GM12873 (cell line): ENCODE measurements around the gene FBLIM1.

Source experiments
- TF ChIP-seq, protein P1 (sequence below): IDR thresholded peaks from 2 replicates; pipeline ENCODE4 v1.5.1; 2012; ENCODE audit warnings: low read depth, mild to moderate bottlenecking, moderate library complexity, low read length, control low read depth; ENCODE audit not compliant: insufficient read depth; ENCODE audit errors: missing control alignments

FBLIM1 gene

DNA sequence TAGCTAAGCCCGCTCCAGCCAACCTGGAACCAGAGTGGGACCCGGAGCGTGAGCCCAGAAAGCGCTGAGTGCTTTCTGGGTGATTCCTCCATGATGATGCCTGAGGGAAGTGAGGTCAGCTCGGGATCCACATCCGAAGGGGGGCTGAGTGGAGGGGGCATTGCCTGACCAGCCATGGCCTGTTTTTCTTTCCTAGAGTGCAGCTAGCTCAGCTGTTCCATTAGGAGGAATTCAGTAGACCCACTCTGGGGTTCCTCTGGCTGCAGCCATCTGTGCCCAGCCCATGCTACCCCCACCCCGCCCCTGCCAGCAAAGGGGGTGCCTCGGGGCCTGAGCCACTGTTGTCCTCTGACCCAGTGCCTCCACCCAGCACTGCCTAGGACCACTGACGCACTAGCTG lies 32.1 kb upstream of the FBLIM1 start:
- TF ChIP-seq, protein P1, sequence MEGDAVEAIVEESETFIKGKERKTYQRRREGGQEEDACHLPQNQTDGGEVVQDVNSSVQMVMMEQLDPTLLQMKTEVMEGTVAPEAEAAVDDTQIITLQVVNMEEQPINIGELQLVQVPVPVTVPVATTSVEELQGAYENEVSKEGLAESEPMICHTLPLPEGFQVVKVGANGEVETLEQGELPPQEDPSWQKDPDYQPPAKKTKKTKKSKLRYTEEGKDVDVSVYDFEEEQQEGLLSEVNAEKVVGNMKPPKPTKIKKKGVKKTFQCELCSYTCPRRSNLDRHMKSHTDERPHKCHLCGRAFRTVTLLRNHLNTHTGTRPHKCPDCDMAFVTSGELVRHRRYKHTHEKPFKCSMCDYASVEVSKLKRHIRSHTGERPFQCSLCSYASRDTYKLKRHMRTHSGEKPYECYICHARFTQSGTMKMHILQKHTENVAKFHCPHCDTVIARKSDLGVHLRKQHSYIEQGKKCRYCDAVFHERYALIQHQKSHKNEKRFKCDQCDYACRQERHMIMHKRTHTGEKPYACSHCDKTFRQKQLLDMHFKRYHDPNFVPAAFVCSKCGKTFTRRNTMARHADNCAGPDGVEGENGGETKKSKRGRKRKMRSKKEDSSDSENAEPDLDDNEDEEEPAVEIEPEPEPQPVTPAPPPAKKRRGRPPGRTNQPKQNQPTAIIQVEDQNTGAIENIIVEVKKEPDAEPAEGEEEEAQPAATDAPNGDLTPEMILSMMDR, result no peak

DNA sequence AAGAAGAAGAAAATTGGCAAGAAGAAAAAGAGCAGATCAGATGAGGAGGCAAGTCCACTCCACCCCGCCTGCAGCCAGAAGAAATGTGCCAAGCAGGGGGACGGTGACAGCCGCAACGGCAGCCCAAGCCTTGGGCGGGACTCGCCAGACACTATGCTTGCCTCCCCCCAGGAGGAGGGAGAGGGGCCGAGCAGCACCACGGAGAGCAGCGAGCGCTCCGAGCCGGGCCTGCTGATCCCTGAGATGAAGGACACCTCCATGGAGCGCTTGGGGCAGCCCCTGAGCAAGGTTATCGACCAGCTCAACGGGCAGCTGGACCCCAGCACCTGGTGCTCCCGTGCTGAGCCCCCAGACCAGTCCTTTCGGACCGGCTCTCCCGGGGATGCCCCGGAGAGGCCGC lies 31.6 kb upstream of the FBLIM1 start:
- TF ChIP-seq, protein P1, result no peak

DNA sequence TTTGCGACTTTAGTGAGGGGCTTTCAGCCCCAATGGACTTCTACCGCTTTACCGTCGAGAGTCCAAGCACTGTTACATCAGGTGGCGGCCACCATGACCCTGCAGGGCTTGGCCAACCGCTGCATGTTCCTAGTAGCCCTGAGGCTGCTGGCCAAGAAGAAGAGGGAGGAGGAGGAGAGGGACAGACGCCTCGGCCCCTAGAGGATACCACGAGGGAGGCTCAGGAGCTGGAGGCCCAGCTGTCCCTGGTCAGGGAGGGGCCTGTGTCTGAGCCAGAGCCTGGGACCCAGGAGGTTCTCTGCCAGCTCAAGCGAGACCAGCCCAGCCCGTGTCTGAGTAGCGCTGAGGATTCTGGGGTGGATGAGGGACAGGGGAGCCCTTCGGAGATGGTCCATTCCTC lies 31.2 kb upstream of the FBLIM1 start:
- TF ChIP-seq, protein P1, result no peak

DNA sequence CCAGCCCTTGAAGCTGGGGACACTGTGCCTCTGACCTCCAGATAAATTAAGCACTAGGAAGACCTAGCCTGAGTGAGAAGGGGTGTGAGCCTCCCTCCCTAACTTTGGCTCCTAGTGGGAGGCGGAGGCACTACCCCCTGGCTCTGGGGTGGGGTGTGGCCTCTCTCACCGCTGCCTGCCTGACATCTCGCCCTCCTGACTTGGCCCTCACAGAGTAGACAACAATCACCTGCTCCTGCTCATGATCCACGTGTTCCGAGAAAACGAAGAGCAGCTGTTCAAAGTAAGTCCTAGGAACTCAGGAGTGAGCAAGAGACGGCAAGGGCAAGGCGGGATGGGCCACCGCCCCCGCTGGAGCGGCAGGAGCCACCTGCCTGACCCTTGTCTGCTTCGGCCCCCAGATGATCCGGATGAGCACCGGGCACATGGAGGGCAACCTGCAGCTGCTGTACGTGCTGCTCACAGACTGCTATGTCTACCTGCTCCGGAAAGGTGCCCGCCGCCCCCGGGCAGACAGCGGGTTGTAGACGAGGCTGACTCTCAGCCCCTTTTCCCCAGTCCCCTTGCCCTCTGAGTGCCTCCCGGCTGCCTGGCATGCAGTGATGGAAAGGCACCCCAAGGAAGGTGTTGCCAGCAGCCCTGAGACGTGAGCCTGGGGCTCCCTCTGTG lies 30.6 kb upstream of the FBLIM1 start:
- TF ChIP-seq, protein P1, result no peak

DNA sequence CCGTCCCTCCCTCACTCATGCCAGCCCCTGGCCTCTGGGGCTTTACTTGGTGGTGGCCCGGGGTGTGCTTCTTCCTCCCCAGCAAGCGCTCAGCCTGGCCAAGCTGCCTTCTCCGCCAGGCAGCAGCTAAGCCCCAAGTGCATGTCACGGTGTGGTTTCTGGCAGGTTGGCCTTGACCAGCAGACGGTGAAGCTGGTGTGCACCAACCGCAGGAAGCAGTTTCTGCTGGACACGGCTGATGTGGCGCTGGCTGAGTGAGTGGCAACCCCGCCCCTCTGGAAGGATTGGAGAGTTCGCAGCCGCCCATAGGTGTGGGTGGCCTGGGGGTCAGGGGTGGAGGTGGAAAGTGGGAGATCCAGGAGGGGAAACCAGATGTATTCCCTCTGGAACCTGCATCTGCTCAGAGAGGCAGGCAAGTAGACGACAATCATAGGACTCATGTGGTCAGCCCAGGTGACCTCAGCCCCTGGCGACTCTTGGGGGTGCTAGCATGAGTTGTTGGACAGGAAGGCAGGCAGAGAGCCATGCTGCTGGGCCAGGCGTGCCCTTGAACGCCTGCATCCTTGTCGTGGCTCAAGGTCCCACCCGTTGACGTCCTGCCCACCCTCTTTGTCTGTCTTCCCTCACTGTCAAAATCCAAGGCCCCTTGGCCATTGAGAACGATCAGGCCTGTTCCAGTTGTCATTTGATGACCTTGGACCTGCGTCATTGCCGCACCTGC lies 29.5 kb upstream of the FBLIM1 start:
- TF ChIP-seq, protein P1, result no peak

DNA sequence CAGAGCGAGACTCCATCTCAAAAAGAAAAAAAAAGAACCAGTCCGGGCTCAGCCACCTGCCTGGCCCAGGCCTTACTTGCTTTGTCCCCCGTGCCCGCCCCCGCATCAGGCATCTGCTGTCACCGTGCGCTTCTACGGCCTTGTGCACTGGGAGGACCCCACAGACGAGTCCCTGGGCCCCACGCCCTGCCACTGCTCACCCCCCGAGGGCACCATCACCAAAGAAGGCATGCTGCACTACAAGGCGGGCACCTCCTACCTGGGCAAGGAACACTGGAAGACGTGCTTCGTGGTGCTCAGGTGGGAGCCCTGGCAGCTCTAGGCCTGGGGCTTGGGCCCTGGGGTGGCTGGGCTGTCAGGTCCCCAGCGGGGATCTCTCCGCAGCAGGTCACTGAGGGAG lies 28.2 kb upstream of the FBLIM1 start:
- TF ChIP-seq, protein P1, result no peak

DNA sequence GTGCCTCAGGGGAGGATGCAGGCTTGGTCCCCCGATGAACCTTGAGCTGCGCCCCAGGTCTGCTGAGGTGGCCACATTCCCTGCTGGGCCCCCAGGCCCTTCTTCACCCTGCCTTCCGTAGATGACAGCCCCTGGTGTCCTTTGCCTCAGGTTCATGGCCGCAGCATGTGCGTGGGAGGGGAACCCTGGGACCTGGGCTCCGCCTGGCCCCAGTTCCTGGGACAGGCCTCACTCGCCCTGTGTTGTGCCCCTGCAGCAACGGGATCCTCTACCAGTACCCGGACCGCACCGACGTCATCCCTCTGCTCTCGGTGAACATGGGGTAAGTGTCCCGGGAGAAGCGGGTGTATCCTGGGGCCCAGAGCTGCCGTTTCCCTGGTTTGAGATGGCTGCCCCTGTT lies 27.7 kb upstream of the FBLIM1 start:
- TF ChIP-seq, protein P1, result no peak
